Measurements from ENCODE around the gene PMM1. TPM values are rescaled to one million over a fixed set of nuclear protein-coding genes. Genes with fewer than 3 reads are reported as not detected.

Gene PMM1
- polyA plus RNA-seq, 1 of the 3 experiments (the other 2 are of a cell fraction): 46.4 TPM

- Histone ChIP-seq H2AFZ (ENCODE audit: low read depth) (no peak overlapping the region), H3K9me3 (no peaks in the 10 kb centered on the region), H3K27ac (ENCODE audit: low read depth in 2 of 2, low read length in 1 of 2) (no peak overlapping the region), H3K4me1 (ENCODE audit: control insufficient read depth in 1 of 2, insufficient read depth in 2 of 2, low read depth in 1 of 2, low read length in 1 of 2) (no peaks in the 10 kb centered on the region; a peak in 2 of 4 replicates), H3K9me2 (no peaks in the 10 kb centered on the region), H3K79me2 (ENCODE audit: insufficient read depth) (no peaks in the 10 kb centered on the region), H4K20me1 (ENCODE audit: insufficient read depth) (no peaks in the 10 kb centered on the region), H3K4me2 (no peak overlapping the region), H3K4me3 (ENCODE audit: low read depth in 2 of 2, low read length in 1 of 2) (no peak overlapping the region), H3K27me3 (ENCODE audit: insufficient read depth) (no peaks in the 10 kb centered on the region), H3K36me3 (replicated peaks in 1 of 2; ENCODE audit: control insufficient read depth in 1 of 2, insufficient read depth in 2 of 2, low read length in 1 of 2) (no peaks in the 10 kb centered on the region), H3K9ac (no peak overlapping the region), H3F3A (replicated peaks; ENCODE audit: insufficient read depth) (no peaks in the 10 kb centered on the region)
- ChIA-PET POLR2A (no interaction called here), CTCF (interaction anchor here (2.2 kb wide), 1 partner anchor 14 kb away, joined by 5 read pairs; no protein-coding TSS in a partner anchor)
- TF ChIP-seq RAD21 (IDR thresholded peaks at IDR 0.05; ENCODE audit: low read length) (no peak), ELF1 (IDR thresholded peaks at IDR 0.05) (no peak), NRF1 (IDR thresholded peaks at IDR 0.05; ENCODE audit: low read depth, low read length) (no peak), EP300 (IDR thresholded peaks at IDR 0.05; ENCODE audit: borderline replicate concordance in 1 of 2, low read depth in 1 of 2, low read length in 1 of 2) (no peak), RXRA (IDR thresholded peaks at IDR 0.05; ENCODE audit: borderline replicate concordance, low read depth) (no peak), CHD2 (IDR thresholded peaks at IDR 0.05; ENCODE audit: low read length, partially characterized antibody) (no peak), TAF1 (IDR thresholded peaks at IDR 0.05; ENCODE audit: borderline replicate concordance, low read depth, low read length) (no peak), NFIC (IDR thresholded peaks at IDR 0.05; ENCODE audit: borderline replicate concordance) (no peak)
- TF ChIP-seq, protein P1, sequence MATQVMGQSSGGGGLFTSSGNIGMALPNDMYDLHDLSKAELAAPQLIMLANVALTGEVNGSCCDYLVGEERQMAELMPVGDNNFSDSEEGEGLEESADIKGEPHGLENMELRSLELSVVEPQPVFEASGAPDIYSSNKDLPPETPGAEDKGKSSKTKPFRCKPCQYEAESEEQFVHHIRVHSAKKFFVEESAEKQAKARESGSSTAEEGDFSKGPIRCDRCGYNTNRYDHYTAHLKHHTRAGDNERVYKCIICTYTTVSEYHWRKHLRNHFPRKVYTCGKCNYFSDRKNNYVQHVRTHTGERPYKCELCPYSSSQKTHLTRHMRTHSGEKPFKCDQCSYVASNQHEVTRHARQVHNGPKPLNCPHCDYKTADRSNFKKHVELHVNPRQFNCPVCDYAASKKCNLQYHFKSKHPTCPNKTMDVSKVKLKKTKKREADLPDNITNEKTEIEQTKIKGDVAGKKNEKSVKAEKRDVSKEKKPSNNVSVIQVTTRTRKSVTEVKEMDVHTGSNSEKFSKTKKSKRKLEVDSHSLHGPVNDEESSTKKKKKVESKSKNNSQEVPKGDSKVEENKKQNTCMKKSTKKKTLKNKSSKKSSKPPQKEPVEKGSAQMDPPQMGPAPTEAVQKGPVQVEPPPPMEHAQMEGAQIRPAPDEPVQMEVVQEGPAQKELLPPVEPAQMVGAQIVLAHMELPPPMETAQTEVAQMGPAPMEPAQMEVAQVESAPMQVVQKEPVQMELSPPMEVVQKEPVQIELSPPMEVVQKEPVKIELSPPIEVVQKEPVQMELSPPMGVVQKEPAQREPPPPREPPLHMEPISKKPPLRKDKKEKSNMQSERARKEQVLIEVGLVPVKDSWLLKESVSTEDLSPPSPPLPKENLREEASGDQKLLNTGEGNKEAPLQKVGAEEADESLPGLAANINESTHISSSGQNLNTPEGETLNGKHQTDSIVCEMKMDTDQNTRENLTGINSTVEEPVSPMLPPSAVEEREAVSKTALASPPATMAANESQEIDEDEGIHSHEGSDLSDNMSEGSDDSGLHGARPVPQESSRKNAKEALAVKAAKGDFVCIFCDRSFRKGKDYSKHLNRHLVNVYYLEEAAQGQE (IDR thresholded peaks at IDR 0.05; ENCODE audit: low read depth, low read length): no peak
- DNase-seq: no peak
- 98% methylated on average over 5 of the region's 6 CpGs for WGBS (ENCODE audit: low lambda C conversion rate)
Observed at GRCh38 chr22:41612603-41613306, 23.1 kb upstream of the PMM1 start.

DNA sequence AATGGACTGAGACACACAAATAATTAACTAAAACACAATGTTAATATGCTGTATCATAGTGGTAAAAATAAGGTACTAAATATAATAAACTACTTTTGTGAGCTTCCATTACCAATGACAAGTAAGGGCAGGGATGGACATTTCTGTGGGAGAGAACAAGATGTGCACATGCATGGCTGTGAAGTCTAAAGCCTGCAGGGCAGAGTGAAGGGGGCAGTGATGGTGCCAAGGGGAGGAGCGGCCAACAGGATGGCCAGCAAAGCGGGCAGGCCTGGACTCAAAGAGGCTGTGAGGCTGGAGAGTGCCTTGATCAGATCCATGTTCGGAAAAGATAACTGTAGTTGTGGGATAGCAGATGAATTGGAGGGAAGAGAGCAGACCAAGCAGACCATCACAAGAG lies 18.7 kb upstream of the PMM1 start:
- H3F3A ChIP-seq (replicated peaks; ENCODE audit: insufficient read depth): no peaks in the 10 kb centered on the region
- H2AFZ ChIP-seq (ENCODE audit: low read depth): no peak overlapping the region
- H3K4me1 ChIP-seq (ENCODE audit: control insufficient read depth in 1 of 2, insufficient read depth in 2 of 2, low read depth in 1 of 2, low read length in 1 of 2): no peaks in the 10 kb centered on the region
- no peaks in the 10 kb centered on the region for H4K20me1 ChIP-seq (ENCODE audit: insufficient read depth)
- H3K9me2 ChIP-seq: no peaks in the 10 kb centered on the region
- ChIA-PET CTCF (interaction anchor here (2.3 kb wide), 1 partner anchor 11 kb away, joined by 7 read pairs; no protein-coding TSS in a partner anchor), POLR2A (no interaction called here)
- no peaks in the 10 kb centered on the region for H3K27me3 ChIP-seq (ENCODE audit: insufficient read depth)
- no peak overlapping the region for H3K4me3 ChIP-seq (ENCODE audit: low read depth in 2 of 2, low read length in 1 of 2)
- no peak overlapping the region for H3K9ac ChIP-seq
- 100% methylated on average over 3 of the region's 3 CpGs for WGBS (ENCODE audit: low lambda C conversion rate)
- no peaks in the 10 kb centered on the region for H3K9me3 ChIP-seq
- no peak for DNase-seq
- TF ChIP-seq, protein P1 (IDR thresholded peaks at IDR 0.05; ENCODE audit: low read depth, low read length): no peak
- no peak for TF ChIP-seq MEF2A (IDR thresholded peaks at IDR 0.05; ENCODE audit: borderline replicate concordance, low read depth)
- TF ChIP-seq SMC3 (IDR thresholded peaks at IDR 0.05; ENCODE audit: low read depth, low read length): no peak
- TF ChIP-seq, protein P2, sequence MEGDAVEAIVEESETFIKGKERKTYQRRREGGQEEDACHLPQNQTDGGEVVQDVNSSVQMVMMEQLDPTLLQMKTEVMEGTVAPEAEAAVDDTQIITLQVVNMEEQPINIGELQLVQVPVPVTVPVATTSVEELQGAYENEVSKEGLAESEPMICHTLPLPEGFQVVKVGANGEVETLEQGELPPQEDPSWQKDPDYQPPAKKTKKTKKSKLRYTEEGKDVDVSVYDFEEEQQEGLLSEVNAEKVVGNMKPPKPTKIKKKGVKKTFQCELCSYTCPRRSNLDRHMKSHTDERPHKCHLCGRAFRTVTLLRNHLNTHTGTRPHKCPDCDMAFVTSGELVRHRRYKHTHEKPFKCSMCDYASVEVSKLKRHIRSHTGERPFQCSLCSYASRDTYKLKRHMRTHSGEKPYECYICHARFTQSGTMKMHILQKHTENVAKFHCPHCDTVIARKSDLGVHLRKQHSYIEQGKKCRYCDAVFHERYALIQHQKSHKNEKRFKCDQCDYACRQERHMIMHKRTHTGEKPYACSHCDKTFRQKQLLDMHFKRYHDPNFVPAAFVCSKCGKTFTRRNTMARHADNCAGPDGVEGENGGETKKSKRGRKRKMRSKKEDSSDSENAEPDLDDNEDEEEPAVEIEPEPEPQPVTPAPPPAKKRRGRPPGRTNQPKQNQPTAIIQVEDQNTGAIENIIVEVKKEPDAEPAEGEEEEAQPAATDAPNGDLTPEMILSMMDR (IDR thresholded peaks at IDR 0.05): no peak
- no peak for TF ChIP-seq GATA2 (CRISPR knock-in tag; IDR thresholded peaks at IDR 0.05)
- no peak overlapping the region for H3K27ac ChIP-seq (ENCODE audit: low read depth in 2 of 2, low read length in 1 of 2)
- H3K79me2 ChIP-seq (ENCODE audit: insufficient read depth): no peaks in the 10 kb centered on the region
- H3K4me2 ChIP-seq: no peak overlapping the region
- H3K36me3 ChIP-seq (replicated peaks in 1 of 2; ENCODE audit: control insufficient read depth in 1 of 2, insufficient read depth in 2 of 2, low read length in 1 of 2): peaks cover 0 to 8% of the 10 kb centered on the region in 2 experiments

All from SK-N-SH (cell line).